GM12878 (cell line): Measurements from ENCODE around the gene CCNJ. TPM values are rescaled to one million over a fixed set of nuclear protein-coding genes. Genes with fewer than 3 reads are reported as not detected.

Experiments
- ATAC-seq: fragments of 200-7000 bp; cut with Tn5 transposase; 3 replicates; pipeline ENCODE4 v1.9.1; 2020; ENCODE audit warnings: mild to moderate bottlenecking, moderate library complexity
- BruUV-seq: library from RNA; stranded (reverse); fragments of 400-500 nt; replicated peaks from 2 replicates; lab custom pipeline; 2021; lab: Mats Ljungman, UMichigan
- CTCF ChIA-PET: fragments of 300-600 bp; sonication (Branson Sonifier 250); formaldehyde crosslinking; extraction: SDS; loops from one replicate; lab custom pipeline; 2021; ENCODE audit warnings: inconsistent platforms; lab: Yijun Ruan, JAX
- POLR2A ChIA-PET: fragments of 350-600 bp; formaldehyde crosslinking; extraction: SDS; loops from one replicate; lab custom pipeline; 2021; ENCODE audit warnings: inconsistent platforms; lab: Charles Lee
- RAD21 ChIA-PET: fragments of 300-600 bp; sonication (Branson Sonifier 250); formaldehyde crosslinking; loops from one replicate; lab custom pipeline; 2023; ENCODE audit warnings: antibody characterized with exemption; ENCODE audit not compliant: unreplicated experiment; lab: Charles Lee
- SMC1A ChIA-PET: fragments of 300-600 bp; sonication (Branson Sonifier 250); formaldehyde crosslinking; loops from one replicate; lab custom pipeline; 2023; ENCODE audit not compliant: unreplicated experiment, uncharacterized antibody; lab: Charles Lee
- DNase-seq: peaks from one replicate; pipeline ENCODE4 v3.0.0-alpha.2; 2011; ENCODE audit warnings: low read depth, low spot score
- FAIRE-seq: peaks from 3 replicates; lab custom pipeline; 2011; peaks lifted over from hg19 to GRCh38; lab: Jason Lieb, UNC
- H2AFZ ChIP-seq: 2 replicates; pipeline ENCODE4 v1.6.0; 2011; ENCODE audit warnings: low read depth, low read length, control low read depth; ENCODE audit not compliant: control insufficient read depth
- H3K27ac ChIP-seq: 2 replicates; pipeline ENCODE4 v1.5.1; 2011; ENCODE audit warnings: control low read depth; ENCODE audit not compliant: control insufficient read depth, insufficient read depth
- H3K27me3 ChIP-seq, 2 experiments: replicated peaks in 1 of 2; 2 replicates each; pipeline versions ENCODE4 v1.6.0 to v1.6.1; 2011; ENCODE audit warnings: low read length in 1 of 2; ENCODE audit not compliant: control insufficient read depth in 2 of 2, insufficient read depth in 2 of 2
- H3K36me3 ChIP-seq, 2 experiments: 2 replicates each; pipeline ENCODE4 v1.5.1; 2011; ENCODE audit warnings: low read length in 1 of 2; ENCODE audit not compliant: control insufficient read depth in 2 of 2, insufficient read depth in 2 of 2
- H3K4me1 ChIP-seq: 2 replicates; pipeline ENCODE4 v1.6.1; 2011; ENCODE audit warnings: mild to moderate bottlenecking, low read length, moderate library complexity, mixed read lengths; ENCODE audit not compliant: control insufficient read depth, insufficient read depth
- H3K4me2 ChIP-seq: 2 replicates; pipeline ENCODE4 v1.6.0; 2011; ENCODE audit warnings: control low read depth; ENCODE audit not compliant: control insufficient read depth, insufficient read depth
- H3K4me3 ChIP-seq: fragments of 200-600 bp; sonication (generic); 2 replicates; pipeline ENCODE4 v1.5.1; 2016
- H3K79me2 ChIP-seq: 2 replicates; pipeline ENCODE4 v1.6.0; 2011; ENCODE audit warnings: low read length; ENCODE audit not compliant: control insufficient read depth, insufficient read depth
- H3K9ac ChIP-seq: 2 replicates; pipeline ENCODE4 v1.8.0; 2011; ENCODE audit warnings: low read length, control low read depth, mixed read lengths; ENCODE audit not compliant: control insufficient read depth, insufficient read depth
- H3K9me3 ChIP-seq: replicated peaks from 3 replicates; pipeline ENCODE4 v1.5.1; 2011; ENCODE audit warnings: mild to moderate bottlenecking, low read length; ENCODE audit not compliant: control insufficient read depth, insufficient read depth
- H4K20me1 ChIP-seq: 2 replicates; pipeline ENCODE4 v1.6.0; 2011; ENCODE audit not compliant: control insufficient read depth, insufficient read depth
- IKZF1 ChIP-seq: fragments of 450-650 bp; conservative IDR thresholded peaks from 2 replicates; pipeline ENCODE4 v1.6.1; 2017; ENCODE audit warnings: antibody characterized with exemption, mild to moderate bottlenecking
- POU2F2 ChIP-seq: IDR thresholded peaks from 3 replicates; pipeline ENCODE4 v1.6.1; 2011; ENCODE audit warnings: low read depth, mild to moderate bottlenecking, low read length, borderline replicate concordance
- STAT3 ChIP-seq: IDR thresholded peaks from 2 replicates; pipeline ENCODE4 v1.6.1; 2011; ENCODE audit warnings: low read depth, low read length, improper control_type of control experiment
- TAF1 ChIP-seq: IDR thresholded peaks from 2 replicates; pipeline ENCODE4 v1.6.1; 2011; ENCODE audit warnings: mild to moderate bottlenecking, low read depth, low read length, borderline replicate concordance
- ZNF24 ChIP-seq: fragments of 450-650 bp; IDR thresholded peaks from 2 replicates; pipeline ENCODE4 v1.6.1; 2017; ENCODE audit warnings: antibody characterized with exemption, mild to moderate bottlenecking
- ZNF592 ChIP-seq: fragments of 450-650 bp; IDR thresholded peaks from 2 replicates; pipeline ENCODE4 v1.6.1; 2017; ENCODE audit warnings: mild to moderate bottlenecking, moderate library complexity
- WGBS: methylation state at CpG from one replicate; pipeline ENCODE4 v1.1.6; 2016; ENCODE audit warnings: low lambda C conversion rate; ENCODE audit not compliant: insufficient replicate concordance, insufficient coverage; ENCODE audit errors: missing lambda C conversion rate; 5-methylcytosine and 5-hydroxymethylcytosine counted together
- in situ Hi-C: fragments of 300-500 bp; cut with MboI; formaldehyde crosslinking; loops from 9 replicates; pipeline ENCODE4 v1.14.3; 2018; ENCODE audit warnings: mixed read lengths
- intact Hi-C: fragments of 100-400 bp; cut with micrococcal nuclease; formaldehyde crosslinking; loops from one replicate; pipeline ENCODE4 v1.14.2; 2022; ENCODE audit not compliant: unreplicated experiment
- polyA plus RNA-seq, 11 experiments: library from polyadenylated mRNA; depleted of rRNA in 4 of 11; unstranded in 6 of 11; stranded (reverse) in 5 of 11; fragments of >200 nt; fragmentation: Nextera tagmentation in 4 of 11; fragmentation: Illumina TruSeq in 1 of 11; extraction: Ambion mirVana in 4 of 11; extraction: Trizol in 1 of 11; gene quantifications; 1 replicate in 1 of 11; 2 replicates in 10 of 11; pipeline versions ENCODE4 v1.2.1 to v1.2.3, GENCODE V29; 2011 to 2016; ENCODE audit warnings: inconsistent platforms in 2 of 11, missing spikeins in 2 of 11, low read depth in 1 of 11
- total RNA-seq, 4 experiments: library from RNA; depleted of rRNA in 3 of 4; stranded (reverse); fragments of >200 nt in 3 of 4; fragmentation: Illumina TruSeq in 1 of 4; extraction: Trizol in 1 of 4; gene quantifications; 2 replicates each; pipeline versions ENCODE4 v1.2.1 to v1.2.3, GENCODE V29; 2013 to 2021

The CCNJ gene
- total and polyA plus RNA-seq, 10 of the 15 experiments (the other 5 are each of a cell fraction or from before 2014, with no cell fraction given): 0.56 to 8.8 (median 6.6) TPM

DNA sequence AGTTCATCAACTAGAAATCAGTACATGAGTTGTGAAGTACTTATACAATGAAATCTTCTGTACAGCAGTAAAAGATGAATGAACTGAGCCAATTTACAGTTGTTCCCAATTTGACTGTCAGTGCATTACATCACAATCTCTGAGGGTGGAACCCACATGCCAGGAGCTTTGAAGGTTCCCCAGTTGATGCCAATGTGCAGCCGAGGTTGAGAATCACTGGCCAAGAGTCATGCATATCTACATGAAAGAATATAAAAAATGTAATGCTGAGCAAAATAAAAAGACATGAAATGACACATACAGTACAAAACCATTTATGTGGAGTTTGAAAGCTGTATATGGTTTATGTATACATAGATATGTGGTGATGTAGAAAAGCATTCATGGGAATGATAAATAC, 22.1 kb upstream of the CCNJ start:
- Histone ChIP-seq H3K27me3 (no peaks in the 10 kb centered on the region), H4K20me1 (no peaks in the 10 kb centered on the region), H3K9ac (no peak overlapping the region), H3K4me1 (no peaks in the 10 kb centered on the region)
- ChIA-PET CTCF (interaction anchor here (1.2 to 9.9 kb wide), 2 partner anchors 19 to 317 kb away, joined by 3 to 142 read pairs; no protein-coding TSS in a partner anchor), RAD21 (no interaction called here)
- WGBS: 0% methylated on average over 1 of the region's 1 CpG
- BruUV-seq: no TSS peak
- no peak for TF ChIP-seq ZNF592
- no peak for TF ChIP-seq STAT3
- no peak for TF ChIP-seq ZNF24
- TF ChIP-seq IKZF1: no peak
- no peak for TF ChIP-seq POU2F2
- no peak for TF ChIP-seq TAF1
- TF ChIP-seq, all 136 proteins: peak for 0
- POLR2A ChIA-PET: no interaction called here
- H3K9me3 ChIP-seq: no peaks in the 10 kb centered on the region
- in situ Hi-C loops: loop anchor here (5.0 to 10.0 kb wide), 3 partner anchors 201 to 303 kb away; no protein-coding TSS in a partner anchor
- H3K36me3 ChIP-seq: no peaks in the 10 kb centered on the region
- no peak for DNase-seq
- no peak overlapping the region for H3K4me2 ChIP-seq
- H3K4me3 ChIP-seq: no peak overlapping the region
- no peak for ATAC-seq
- H3K27ac ChIP-seq: no peak overlapping the region
- no peak overlapping the region for H2AFZ ChIP-seq
- no peaks in the 10 kb centered on the region for H3K79me2 ChIP-seq
- SMC1A ChIA-PET: interaction anchor here (1.4 to 7.2 kb wide), 3 partner anchors 141 to 327 kb away, joined by 4 to 66 read pairs (median 4); partner anchors contain the start of gene TCTN3
- intact Hi-C loops: no loop called here
- no peak for FAIRE-seq
